Measurements from ENCODE around the gene IFT122. TPM values are rescaled to one million over a fixed set of nuclear protein-coding genes. Genes with fewer than 3 reads are reported as not detected.
A peak's percentile ranks its signal among the peaks of the same experiment; 100 is the strongest.
"Not testable (repeated sequence)": the region's sequence is repeated elsewhere in the genome, so short reads cannot be mapped to it uniquely, and the experiment has no call there.

Gene IFT122
- total RNA-seq, 2 experiments from 2014 or later, result 15.6 to 34.0 TPM

DNA sequence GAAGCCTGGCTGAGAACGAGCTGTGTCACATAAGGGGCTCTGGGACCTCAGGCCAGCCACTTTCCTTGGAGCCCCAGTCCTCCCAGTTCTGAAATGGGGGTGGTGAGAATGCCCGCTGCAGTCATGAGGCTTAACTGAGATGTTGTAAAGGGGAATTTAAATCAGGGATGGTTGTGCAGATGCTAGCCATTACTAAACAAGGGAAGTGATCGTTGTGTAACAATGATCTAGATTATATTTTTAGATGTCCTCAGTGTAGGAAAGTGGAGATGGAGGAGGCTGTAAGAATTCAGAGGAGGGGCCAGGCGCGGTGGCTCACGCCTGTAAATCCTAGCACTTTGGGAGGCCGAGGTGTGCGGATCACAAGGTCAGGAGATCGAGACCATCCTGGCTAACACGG is 49.2 kb downstream of the IFT122 start:
- H3K27me3 Mint-ChIP-seq, result not testable (repeated sequence)
- CTCF ChIA-PET, result interaction anchor here (1.3 to 2.1 kb wide), 6 partner anchors 9 to 336 kb away, joined by 3 to 11 read pairs (median 6); no protein-coding TSS in a partner anchor

DNA sequence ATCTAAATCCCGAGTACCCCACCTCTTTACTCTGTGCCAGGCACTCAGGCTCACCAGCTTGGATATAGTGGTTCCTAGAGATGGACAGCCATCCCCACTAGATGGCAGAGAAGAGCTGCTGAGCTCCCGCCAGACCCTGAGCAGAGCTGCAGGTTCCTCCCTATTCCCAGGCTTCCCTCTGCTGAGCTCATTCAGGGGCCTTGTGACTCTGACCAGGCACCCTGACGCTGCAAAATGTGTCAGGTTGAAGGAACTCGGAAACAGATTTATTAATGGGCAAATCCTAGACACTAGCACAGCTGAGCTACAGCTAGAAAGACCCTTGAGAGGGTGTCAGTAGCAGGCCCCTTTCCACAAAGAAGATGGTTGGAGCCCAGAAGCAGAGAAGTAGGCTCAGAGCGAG is 50.2 kb downstream of the IFT122 start:
- Mint-ChIP-seq H3K4me3 (no peak overlapping the region), H3K36me3 (no peaks in the 10 kb centered on the region), H3K4me1 (no peaks in the 10 kb centered on the region), H3K9me3 (ENCODE audit: low read depth) (no peaks in the 10 kb centered on the region), H3K27ac (no peak overlapping the region), H3K27me3 (no peaks in the 10 kb centered on the region)
- ATAC-seq (peak; percentile 95), DNase-seq (peak; percentile 71)
- CTCF ChIA-PET, result interaction anchor here (0.6 to 3.3 kb wide), 30 partner anchors 10 to 513 kb away, joined by 3 to 28 read pairs (median 4); partner anchors contain the start of gene PLXND1

More for the DNA sequence above, 49.2 kb downstream of the IFT122 start:
- H3K36me3 Mint-ChIP-seq; H3K4me1 Mint-ChIP-seq; ATAC-seq; DNase-seq; H3K4me3 Mint-ChIP-seq; H3K9me3 Mint-ChIP-seq (ENCODE audit: low read depth); H3K27ac Mint-ChIP-seq: not testable (repeated sequence)

DNA sequence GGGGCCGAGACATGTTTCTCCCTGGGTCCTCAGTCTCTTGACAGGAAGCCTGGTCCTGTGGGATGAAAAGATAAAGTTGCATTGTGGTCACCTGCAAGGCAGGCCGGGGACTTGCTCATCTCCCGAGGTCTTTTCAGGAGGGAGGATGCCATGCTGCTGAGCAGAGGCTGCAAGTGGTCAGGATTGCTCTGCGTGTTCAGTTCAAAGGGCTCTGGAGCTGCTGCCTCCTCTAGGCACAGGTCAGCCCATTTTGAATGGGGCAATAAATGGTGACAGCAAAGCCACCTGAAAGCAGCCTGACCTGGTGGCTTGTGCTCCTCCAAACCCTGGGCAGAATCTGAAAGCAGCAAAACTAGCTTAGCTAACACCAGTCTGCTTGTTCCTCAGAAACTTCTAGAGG is 51.1 kb downstream of the IFT122 start:
- CTCF ChIA-PET, result interaction anchor here (1.3 to 3.3 kb wide), 9 partner anchors 16 to 136 kb away, joined by 3 to 28 read pairs (median 6); no protein-coding TSS in a partner anchor
- H3K27ac Mint-ChIP-seq; H3K36me3 Mint-ChIP-seq; ATAC-seq; H3K4me1 Mint-ChIP-seq; H3K27me3 Mint-ChIP-seq; DNase-seq; H3K4me3 Mint-ChIP-seq; H3K9me3 Mint-ChIP-seq (ENCODE audit: low read depth): not testable (repeated sequence)

DNA sequence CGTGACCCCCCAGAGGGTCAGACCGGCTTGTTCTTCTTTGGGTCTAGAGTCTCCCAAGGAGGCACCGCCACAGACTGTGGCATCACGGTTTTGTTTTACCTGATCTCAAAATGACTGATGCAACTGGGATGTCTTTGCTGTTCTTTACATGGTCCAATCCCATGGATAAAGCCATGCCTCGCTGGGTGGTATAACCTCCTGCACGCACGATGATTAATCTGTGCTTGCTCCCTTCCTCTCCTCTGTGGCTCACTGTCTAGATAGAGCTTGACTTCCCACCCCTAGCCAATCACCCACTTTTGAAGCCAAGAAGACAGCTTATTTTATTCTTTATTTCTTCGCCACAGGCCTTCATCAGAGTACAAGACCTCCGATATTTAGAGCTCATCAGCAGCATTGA is 51.8 kb downstream of the IFT122 start:
- Mint-ChIP-seq H3K36me3 (no peaks in the 10 kb centered on the region), H3K27ac (no peak overlapping the region), H3K4me3 (no peak overlapping the region), H3K4me1 (no peaks in the 10 kb centered on the region), H3K9me3 (ENCODE audit: low read depth) (no peaks in the 10 kb centered on the region), H3K27me3 (no peaks in the 10 kb centered on the region)
- ATAC-seq (no peak), DNase-seq (no peak)
- CTCF ChIA-PET, result interaction anchor here (0.6 to 3.3 kb wide), 2 partner anchors 117 to 135 kb away, joined by 3 to 28 read pairs; no protein-coding TSS in a partner anchor

GRCh38 chr3:129492691-129493090 is 52.7 kb downstream of the IFT122 start:
- ATAC-seq, result no peak
- Mint-ChIP-seq H3K36me3 (no peaks in the 10 kb centered on the region), H3K9me3 (ENCODE audit: low read depth) (no peaks in the 10 kb centered on the region), H3K27ac (no peak overlapping the region), H3K4me3 (no peak overlapping the region), H3K4me1 (no peaks in the 10 kb centered on the region), H3K27me3 (no peaks in the 10 kb centered on the region)
- no peak for DNase-seq
- CTCF ChIA-PET, result interaction anchor here (1.0 to 3.3 kb wide), 3 partner anchors 18 to 134 kb away, joined by 3 to 28 read pairs (median 3); no protein-coding TSS in a partner anchor

- Mint-ChIP-seq H3K27me3 (no peaks in the 10 kb centered on the region), H3K36me3 (no peaks in the 10 kb centered on the region), H3K4me3 (no peak overlapping the region), H3K27ac (no peak overlapping the region), H3K4me1 (no peaks in the 10 kb centered on the region), H3K9me3 (ENCODE audit: low read depth) (no peaks in the 10 kb centered on the region)
- DNase-seq (no peak), ATAC-seq (no peak)
- CTCF ChIA-PET, result interaction anchor here (1.0 to 1.5 kb wide), 2 partner anchors 18 to 24 kb away, joined by 3 read pairs; no protein-coding TSS in a partner anchor
These were observed 53.2 kb downstream of the IFT122 start for GRCh38 chr3:129493206-129493605.

- H3K4me1 Mint-ChIP-seq; CTCF ChIA-PET; H3K4me3 Mint-ChIP-seq; H3K9me3 Mint-ChIP-seq (ENCODE audit: low read depth); H3K27me3 Mint-ChIP-seq; DNase-seq; H3K36me3 Mint-ChIP-seq; ATAC-seq; H3K27ac Mint-ChIP-seq: not testable (repeated sequence)
These were observed 54.5 kb downstream of the IFT122 start for GRCh38 chr3:129494499-129494898.

DNA sequence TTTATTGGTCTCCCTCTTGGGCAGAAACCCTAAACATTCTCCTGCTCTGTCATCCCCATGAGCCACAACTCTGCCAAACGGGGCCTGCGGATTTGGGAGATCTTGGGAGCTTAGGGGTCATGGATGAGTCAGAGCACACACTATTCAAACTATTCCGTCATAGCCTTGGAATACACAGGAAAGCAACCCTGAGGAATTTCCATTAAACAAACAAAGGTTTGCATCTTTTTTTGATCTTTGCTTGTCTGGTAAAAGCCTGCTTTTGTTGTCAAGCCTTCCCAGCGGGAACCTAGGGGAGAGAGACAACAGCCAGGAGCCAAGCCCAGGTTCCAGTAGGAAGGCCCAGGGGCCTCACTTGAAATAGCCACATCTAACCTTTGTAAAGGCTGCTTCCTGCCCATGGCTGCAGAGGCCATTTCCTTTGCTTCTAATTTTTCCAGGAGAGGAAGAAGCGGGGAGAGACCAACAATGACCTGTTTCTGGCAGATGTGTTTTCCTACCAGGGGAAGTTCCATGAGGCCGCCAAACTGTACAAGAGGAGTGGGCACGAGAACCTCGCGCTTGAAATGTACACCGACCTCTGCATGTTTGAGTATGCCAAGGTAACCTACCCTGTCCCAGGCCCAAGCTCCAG is 55.1 kb downstream of the IFT122 start:
- DNase-seq; H3K27me3 Mint-ChIP-seq; H3K4me1 Mint-ChIP-seq; H3K36me3 Mint-ChIP-seq; H3K9me3 Mint-ChIP-seq (ENCODE audit: low read depth); H3K4me3 Mint-ChIP-seq; H3K27ac Mint-ChIP-seq; CTCF ChIA-PET; ATAC-seq: not testable (repeated sequence)

DNA sequence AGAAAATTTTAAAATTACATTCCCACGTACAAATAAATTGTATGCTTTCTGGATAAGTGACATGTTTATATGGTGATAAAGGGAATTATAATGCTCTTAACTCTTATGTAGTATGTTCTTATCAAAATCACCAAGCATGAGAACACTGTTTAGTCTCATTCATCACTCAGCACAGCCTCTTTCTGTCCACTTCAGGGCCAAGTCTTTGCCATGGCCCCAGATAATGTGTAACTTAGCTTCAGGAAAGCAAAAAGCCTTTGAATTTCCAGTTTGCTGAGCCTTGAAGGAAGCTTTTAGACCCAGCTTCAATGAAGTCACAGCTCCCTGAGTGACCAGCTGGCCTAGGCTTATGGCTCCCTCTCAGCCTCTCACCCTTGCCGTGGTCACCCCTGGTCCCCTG is 57.9 kb downstream of the IFT122 start:
- CTCF ChIA-PET; ATAC-seq; H3K27ac Mint-ChIP-seq; H3K4me3 Mint-ChIP-seq; DNase-seq; H3K27me3 Mint-ChIP-seq; H3K9me3 Mint-ChIP-seq (ENCODE audit: low read depth); H3K36me3 Mint-ChIP-seq; H3K4me1 Mint-ChIP-seq: not testable (repeated sequence)

DNA sequence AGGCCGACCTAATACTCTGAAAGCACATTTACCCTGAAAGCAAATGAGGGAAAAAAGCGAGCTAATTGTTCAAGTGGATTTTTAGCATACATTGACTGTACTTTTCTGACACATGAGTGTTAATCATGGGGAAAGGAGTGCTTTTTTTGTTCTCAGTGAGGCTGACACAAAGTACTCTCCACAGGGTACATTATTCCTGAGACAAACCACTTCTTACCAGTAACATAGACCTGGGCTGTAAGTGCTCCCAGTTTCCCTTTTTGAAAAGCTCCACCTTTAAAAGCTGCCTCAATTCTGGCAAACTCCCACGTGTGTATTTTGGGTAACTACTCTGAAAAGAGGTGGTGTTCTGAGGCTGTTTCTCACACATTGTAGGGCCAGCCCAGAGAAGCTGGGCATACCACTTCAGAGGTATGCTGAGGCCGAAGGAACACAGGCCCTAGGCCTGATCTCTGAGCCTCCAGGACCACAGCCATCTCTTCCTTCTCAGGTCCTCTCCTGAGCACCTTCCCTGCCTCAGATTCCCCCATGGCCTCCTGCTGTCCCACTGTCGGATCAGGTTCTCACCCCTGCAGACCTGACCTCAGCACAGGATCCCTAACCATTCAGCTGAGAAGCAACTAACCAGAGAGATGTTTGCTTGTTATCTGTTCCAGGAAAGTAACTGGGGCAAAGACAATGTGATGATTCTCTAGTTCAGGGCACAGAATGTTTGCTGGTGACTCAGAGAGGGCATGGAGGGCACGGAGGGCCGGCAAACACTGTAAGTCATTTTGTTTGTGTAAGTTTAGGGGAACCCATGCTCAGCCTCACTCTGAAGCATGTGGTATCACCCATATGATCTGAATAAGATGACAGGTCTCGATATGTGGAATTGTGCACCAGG is 58.8 kb downstream of the IFT122 start:
- not testable (repeated sequence) for H3K27ac Mint-ChIP-seq, H3K4me3 Mint-ChIP-seq, H3K36me3 Mint-ChIP-seq

DNA sequence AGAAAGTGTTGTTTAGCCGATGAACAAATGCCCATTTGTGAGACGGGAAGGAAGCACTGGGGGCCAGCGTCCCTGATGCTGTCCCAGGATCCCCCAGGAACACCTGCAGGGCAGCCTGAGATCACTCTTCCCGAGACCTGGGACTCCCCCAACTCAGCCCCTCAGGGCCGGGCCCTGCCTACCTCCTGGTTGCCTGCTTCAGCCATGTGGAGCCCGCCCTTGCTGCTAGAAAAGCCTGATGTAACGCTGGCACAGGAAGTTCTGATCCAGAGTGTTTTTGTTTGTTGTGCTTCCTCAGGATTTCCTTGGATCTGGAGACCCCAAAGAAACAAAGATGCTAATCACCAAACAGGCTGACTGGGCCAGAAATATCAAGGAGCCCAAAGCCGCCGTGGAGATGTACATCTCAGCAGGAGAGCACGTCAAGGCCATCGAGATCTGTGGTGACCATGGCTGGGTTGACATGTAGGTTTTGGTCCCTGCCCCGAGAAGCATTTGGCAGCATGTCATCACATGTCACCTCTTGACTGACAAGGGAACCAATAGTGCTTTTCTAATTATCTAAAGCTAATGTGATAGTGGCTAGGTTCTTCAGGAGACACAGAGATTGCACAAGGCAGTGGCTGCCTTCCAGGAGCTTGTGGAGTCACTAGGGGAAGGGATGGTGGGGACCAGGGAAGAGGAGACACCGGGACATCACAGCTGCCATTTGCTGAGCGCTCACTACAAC is 59.7 kb downstream of the IFT122 start:
- not testable (repeated sequence) for H3K27ac Mint-ChIP-seq

More for the DNA sequence above, 58.8 kb downstream of the IFT122 start:
- H3K4me1 Mint-ChIP-seq; CTCF ChIA-PET; ATAC-seq; H3K27me3 Mint-ChIP-seq; H3K9me3 Mint-ChIP-seq (ENCODE audit: low read depth); DNase-seq: not testable (repeated sequence)

GRCh38 chr3:129500334-129500658 is 60.3 kb downstream of the IFT122 start:
- Mint-ChIP-seq H3K9me3 (ENCODE audit: low read depth) (no peaks in the 10 kb centered on the region), H3K4me3 (no peak overlapping the region), H3K36me3 (no peaks in the 10 kb centered on the region), H3K4me1 (no peaks in the 10 kb centered on the region), H3K27ac (no peak overlapping the region), H3K27me3 (no peaks in the 10 kb centered on the region)
- CTCF ChIA-PET, result no interaction called here
- DNase-seq (no peak), ATAC-seq (no peak)

More for the DNA sequence above, 59.7 kb downstream of the IFT122 start:
- H3K4me3 Mint-ChIP-seq; DNase-seq; H3K27me3 Mint-ChIP-seq; CTCF ChIA-PET; H3K4me1 Mint-ChIP-seq; ATAC-seq; H3K36me3 Mint-ChIP-seq; H3K9me3 Mint-ChIP-seq (ENCODE audit: low read depth): not testable (repeated sequence)

DNA sequence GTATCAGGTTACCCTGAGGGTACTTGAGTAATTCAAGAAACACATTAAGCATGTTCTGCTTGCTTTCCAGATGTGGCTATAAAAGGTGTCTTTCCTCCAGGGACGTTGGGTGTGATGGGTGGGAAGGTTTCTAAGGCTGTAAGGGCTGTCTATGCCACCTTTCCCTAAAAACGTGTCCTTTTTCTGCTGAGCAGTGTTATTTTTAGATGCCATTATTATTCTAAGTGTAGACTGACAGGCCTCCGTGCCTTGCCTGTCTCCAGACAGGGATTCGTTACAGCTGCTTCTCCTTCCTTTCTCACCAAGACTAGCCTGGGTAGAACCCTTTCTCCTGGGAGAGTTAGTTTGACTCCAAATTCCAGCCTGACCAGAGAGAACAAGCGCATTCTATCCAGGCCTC is 61.6 kb downstream of the IFT122 start:
- no peak overlapping the region for H3K4me3 Mint-ChIP-seq
- no peak for ATAC-seq
- CTCF ChIA-PET, result no interaction called here
- no peaks in the 10 kb centered on the region for H3K9me3 Mint-ChIP-seq (ENCODE audit: low read depth)
- H3K27ac Mint-ChIP-seq, result no peak overlapping the region
- no peak for DNase-seq
- H3K27me3 Mint-ChIP-seq, result no peaks in the 10 kb centered on the region
- no peaks in the 10 kb centered on the region for H3K36me3 Mint-ChIP-seq
- H3K4me1 Mint-ChIP-seq, result no peaks in the 10 kb centered on the region
